HG02973 (cell line): ENCODE results near the gene ALG5.

Experiments used
- ATAC-seq: cut with Tn5 transposase; IDR thresholded peaks from one replicate; pipeline ENCODE4 v1.9.1; 2021; ENCODE audit warnings: moderate library complexity; ENCODE audit not compliant: unreplicated experiment

The ALG5 gene

GRCh38 chr13:36999054-36999714 lies at the start of gene ALG5:
TSS of gene ALG5 (minus strand) at chr13:36999340. CDS start at chr13:36999300, 40 bp downstream.
- ATAC-seq: peak; percentile 70

- no peak for ATAC-seq
Measured at GRCh38 chr13:37047846-37048245, 48.7 kb upstream of the ALG5 start.

- no peak for ATAC-seq
Measured at GRCh38 chr13:37047032-37047431, 47.9 kb upstream of the ALG5 start.

GRCh38 chr13:37046062-37046461 lies 46.9 kb upstream of the ALG5 start:
- no peak for ATAC-seq

- no peak for ATAC-seq
Measured at GRCh38 chr13:37040789-37041188, 41.6 kb upstream of the ALG5 start.

GRCh38 chr13:37039896-37040295 lies 40.8 kb upstream of the ALG5 start:
- ATAC-seq: no peak

- no peak for ATAC-seq
Measured at GRCh38 chr13:37037241-37037640, 38.1 kb upstream of the ALG5 start.

GRCh38 chr13:37029617-37030016 lies 30.5 kb upstream of the ALG5 start:
- no peak for ATAC-seq

- ATAC-seq: no peak
Measured at GRCh38 chr13:37027639-37028038, 28.5 kb upstream of the ALG5 start.

GRCh38 chr13:37026771-37027170 lies 27.6 kb upstream of the ALG5 start:
- ATAC-seq: no peak

GRCh38 chr13:37023871-37024270 lies 24.7 kb upstream of the ALG5 start:
- no peak for ATAC-seq

GRCh38 chr13:37014609-37015008 lies 15.5 kb upstream of the ALG5 start:
- no peak for ATAC-seq

- no peak for ATAC-seq
Measured at GRCh38 chr13:37011788-37012187, 12.6 kb upstream of the ALG5 start.

GRCh38 chr13:37011002-37011401 lies 11.9 kb upstream of the ALG5 start:
- no peak for ATAC-seq

GRCh38 chr13:37010424-37010823 lies 11.3 kb upstream of the ALG5 start:
- no peak for ATAC-seq

- no peak for ATAC-seq
Measured at GRCh38 chr13:37009692-37010091, 10.6 kb upstream of the ALG5 start.

GRCh38 chr13:37001921-37002250 lies 2.7 kb upstream of the ALG5 start:
- ATAC-seq: no peak

- no peak for ATAC-seq
Measured at GRCh38 chr13:36998624-36999041, 507 bp downstream of the ALG5 start.

GRCh38 chr13:36997716-36998427 lies 1.3 kb downstream of the ALG5 start:
- ATAC-seq: no peak

GRCh38 chr13:36992362-36992761 lies 6.8 kb downstream of the ALG5 start:
- ATAC-seq: no peak

- ATAC-seq: no peak
Measured at GRCh38 chr13:36986462-36987240, 12.5 kb downstream of the ALG5 start.

- peak; percentile 60 for ATAC-seq
Measured at GRCh38 chr13:36981156-36981743, 17.9 kb downstream of the ALG5 start.
